Heart right ventricle (tissue), 16 donors: ENCODE data around the gene CFAP92. TPM values are rescaled to one million over a fixed set of nuclear protein-coding genes. Genes with fewer than 3 reads are reported as not detected.

ENCODE experiments used
- ATAC-seq, 8 donors: fragments of 200-7000 bp; cut with Tn5 transposase; one replicate each; pipeline ENCODE4 v1.9.1; 2020; ENCODE audit warnings: mild to moderate bottlenecking in 8 of 8, moderate library complexity in 8 of 8, moderate number of reproducible peaks in 1 of 8
- DNase-seq, 2 donors: peaks; one replicate each; pipeline ENCODE4 v3.0.0-alpha.2; 2020
- H3K27ac ChIP-seq, 10 donors: fragments of 200-600 bp; sonication (generic) in 2 of 10; one replicate each; pipeline versions ENCODE4 v1.5.0 to v1.8.0; 2020 to 2022; ENCODE audit warnings: mild to moderate bottlenecking in 3 of 10
- H3K27me3 ChIP-seq, 7 donors: fragments of 200-600 bp; one replicate each; pipeline ENCODE4 v1.8.0; 2021 to 2022; ENCODE audit warnings: mild to moderate bottlenecking in 2 of 7
- H3K36me3 ChIP-seq, 9 donors: fragments of 200-600 bp; sonication (generic) in 1 of 9; one replicate each; pipeline versions ENCODE4 v1.5.0 to v1.8.0; 2020 to 2022; ENCODE audit warnings: mild to moderate bottlenecking in 2 of 9
- H3K4me1 ChIP-seq, 9 donors: fragments of 200-600 bp; sonication (generic) in 1 of 9; one replicate each; pipeline versions ENCODE4 v1.5.0 to v1.8.0; 2020 to 2022; ENCODE audit warnings: mild to moderate bottlenecking in 4 of 9
- H3K4me3 ChIP-seq, 10 donors: fragments of 200-600 bp; sonication (generic) in 2 of 10; one replicate each; pipeline versions ENCODE4 v1.5.0 to v1.8.0; 2020 to 2022; ENCODE audit warnings: mild to moderate bottlenecking in 7 of 10, moderate library complexity in 2 of 10
- H3K9me3 ChIP-seq, 11 donors: fragments of 200-600 bp in 10 of 11; sonication (generic) in 2 of 11; one replicate each; pipeline versions ENCODE4 v1.5.0 to v1.8.0; 2013 to 2022; ENCODE audit warnings: mild to moderate bottlenecking in 2 of 11, control low read depth in 1 of 11, moderate library complexity in 1 of 11
- WGBS, 2 donors: extraction: QIAGEN DNeasy Blood & Tissue Kit; methylation state at CpG; one replicate each; pipeline ENCODE4 v1.1.7; 2013; ENCODE audit warnings: inconsistent platforms in 1 of 2; 5-methylcytosine and 5-hydroxymethylcytosine counted together
- intact Hi-C, 10 donors: fragments of 100-400 bp; cut with DNase I; formaldehyde crosslinking; loops; one replicate each; pipeline versions ENCODE4 v1.11.1 to v1.14.2; 2022
- polyA plus RNA-seq, 2 donors: library from polyadenylated mRNA; stranded (reverse); fragments of 200-250 nt; gene quantifications; one replicate each; pipeline ENCODE4 v1.2.3, GENCODE V29; 2013
- total RNA-seq, 10 donors: library from RNA; stranded (reverse); fragmentation: NEBNext Ultra II Directional in 3 of 10; extraction: Animal tissue kit (Norgen Biotek cat#: 25700) in 3 of 10; gene quantifications; one replicate each; pipeline versions ENCODE4 v1.2.1 to v1.2.4, GENCODE V29; 2021 to 2023
- TF ChIP-seq, protein P1 (sequence below), 9 donors: fragments of 200-600 bp; sonication (generic) in 2 of 9; IDR thresholded peaks; one replicate each; pipeline versions ENCODE4 v1.5.0 to v1.8.0; 2021 to 2022; ENCODE audit warnings: antibody characterized with exemption in 9 of 9, mild to moderate bottlenecking in 5 of 9, moderate library complexity in 1 of 9
- donor health status: Arrhythmogenic right ventricular cardiomyopathy.
- donor health status: ischemic (EF 13 %, LVEDD 7.1; RV severe dilation, severe dysfunction).
- donor health status: healthy with polysubstance abuse.
- donor health status: DM: no; HTN: yes; CAD: no.
- donor health status: DM: no; HTN: no; CAD: no.
- donor health status: ischemic (EF 25% LVEDD 6.9; RV normal size, moderate dysfunction).
- donor health status: ischemic (EF 25% LVEDD 5.7; RV mildly dilated, moderate dysfunction).
- donor health status: healthy.
- donor health status: DM: yes; HTN: yes; CAD: no.
- donor health status: Ischemic cardiomyopathy.
- donor health status: ischemic (EF 35%, LVEDD 5.7; RV mildly dilated, moderate dysfunction).
- donor health status: nonischemic (EF 11% LVEDD 7.7; RV severe dilation, severe dysfunction).
- donor health status: DM: yes; HTN: yes; CAD: no.
- donor health status: PGD.
- donor health status: ischemic (EF 29% LVEDD 5.4; RV normal size, mild dysfunction).
- donor health status: nonischemic (EF 23%, LVEDD 6.1; RV moderate dilation, normal function).

The CFAP92 gene
- total and polyA plus RNA-seq, 12 donors: 0.12 to 1.2 (median 0.41) TPM

DNA sequence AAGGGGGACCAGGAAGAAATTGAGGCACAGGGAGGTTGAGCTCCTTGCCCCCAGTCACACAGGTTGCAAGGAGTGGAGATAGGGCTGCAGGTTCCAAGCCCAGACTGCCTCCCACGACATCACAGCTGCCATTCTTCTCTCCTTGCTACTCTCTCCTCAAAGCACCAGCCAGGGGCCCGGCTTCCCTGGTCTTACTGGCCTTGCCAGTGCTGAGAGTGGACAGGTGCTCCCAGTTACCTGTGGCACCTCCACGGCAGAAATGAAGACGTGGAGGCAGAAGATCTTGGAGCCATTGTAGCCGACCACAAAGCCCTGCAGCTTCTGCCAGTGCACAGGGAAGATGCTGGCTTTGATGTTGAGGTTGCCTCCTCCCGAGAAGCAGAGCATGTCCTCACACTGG, 132.4 kb downstream of the CFAP92 start:
- Histone ChIP-seq H3K36me3 (no peaks in the 10 kb centered on the region), H3K27ac (no peak overlapping the region), H3K9me3 (peaks cover 0 to 42% (median 25%) of the 10 kb centered on the region in 11 donors), H3K4me3 (no peak overlapping the region), H3K27me3 (no peaks in the 10 kb centered on the region), H3K4me1 (peaks cover 0 to 18% (median 12%) of the 10 kb centered on the region in 9 donors)
- ATAC-seq (no peak), DNase-seq (no peak)
- WGBS, 2 donors: 87 to 89% methylated on average over 6 of the region's 6 CpGs
- intact Hi-C loops: no loop called here
- TF ChIP-seq, protein P1, sequence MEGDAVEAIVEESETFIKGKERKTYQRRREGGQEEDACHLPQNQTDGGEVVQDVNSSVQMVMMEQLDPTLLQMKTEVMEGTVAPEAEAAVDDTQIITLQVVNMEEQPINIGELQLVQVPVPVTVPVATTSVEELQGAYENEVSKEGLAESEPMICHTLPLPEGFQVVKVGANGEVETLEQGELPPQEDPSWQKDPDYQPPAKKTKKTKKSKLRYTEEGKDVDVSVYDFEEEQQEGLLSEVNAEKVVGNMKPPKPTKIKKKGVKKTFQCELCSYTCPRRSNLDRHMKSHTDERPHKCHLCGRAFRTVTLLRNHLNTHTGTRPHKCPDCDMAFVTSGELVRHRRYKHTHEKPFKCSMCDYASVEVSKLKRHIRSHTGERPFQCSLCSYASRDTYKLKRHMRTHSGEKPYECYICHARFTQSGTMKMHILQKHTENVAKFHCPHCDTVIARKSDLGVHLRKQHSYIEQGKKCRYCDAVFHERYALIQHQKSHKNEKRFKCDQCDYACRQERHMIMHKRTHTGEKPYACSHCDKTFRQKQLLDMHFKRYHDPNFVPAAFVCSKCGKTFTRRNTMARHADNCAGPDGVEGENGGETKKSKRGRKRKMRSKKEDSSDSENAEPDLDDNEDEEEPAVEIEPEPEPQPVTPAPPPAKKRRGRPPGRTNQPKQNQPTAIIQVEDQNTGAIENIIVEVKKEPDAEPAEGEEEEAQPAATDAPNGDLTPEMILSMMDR (IDR thresholded peaks at IDR 0.05): no peak

Other genes with a start within 250 kb of the CFAP92 start
- 10 to 100 TPM; 34.8 to 45.9 (median 37.8) TPM for gene ACAD9, start 114.5 kb downstream of the CFAP92 start, total RNA-seq
- gene ACAD9, start 114.5 kb downstream of the CFAP92 start, polyA plus RNA-seq: 10 to 100 TPM; 20.8 to 36.5 TPM
- 1 to 10 TPM; 1.0 to 3.3 (median 2.1) TPM for gene EFCC1, start 7.2 kb upstream of the CFAP92 start, total RNA-seq
- gene EFCC1, start 7.2 kb upstream of the CFAP92 start, polyA plus RNA-seq: 1 to 10 TPM; 1.4 to 3.1 TPM
- gene GP9, start 66.7 kb upstream of the CFAP92 start, total RNA-seq: not detected
- gene GP9, start 66.7 kb upstream of the CFAP92 start, polyA plus RNA-seq: under 1 TPM in 1 of 2 donors, not detected in 1; 0.13 TPM
- gene RAB43, start 127.7 kb upstream of the CFAP92 start, total RNA-seq: 1 to 10 TPM in 9 of 10 donors, under 1 TPM in 1; 0.96 to 8.2 (median 4.1) TPM
- 1 to 10 TPM; 2.5 to 4.0 TPM for gene RAB43, start 127.7 kb upstream of the CFAP92 start, polyA plus RNA-seq
- gene ISY1, start 167.0 kb upstream of the CFAP92 start, total RNA-seq: 10 to 100 TPM; 26.7 to 35.4 (median 29.7) TPM
- 10 to 100 TPM; 15.9 to 24.0 TPM for gene ISY1, start 167.0 kb upstream of the CFAP92 start, polyA plus RNA-seq
- 100 to 1,000 TPM; 438 to 594 (median 487) TPM for gene CNBP, start 189.8 kb upstream of the CFAP92 start, total RNA-seq
- 100 to 1,000 TPM; 324 to 372 TPM for gene CNBP, start 189.8 kb upstream of the CFAP92 start, polyA plus RNA-seq